Loucy (cell line): ENCODE measurements around the gene RARRES2.

ENCODE experiments used
- H2AFZ ChIP-seq: fragments of 200-600 bp; sonication (generic); 2 replicates; pipeline ENCODE4 v1.6.0; 2016; ENCODE audit warnings: antibody characterized with exemption, mild to moderate bottlenecking, low read length, moderate library complexity
- H3F3A ChIP-seq: fragments of 200-600 bp; 2 replicates; pipeline ENCODE4 v1.6.0; 2016; ENCODE audit warnings: antibody characterized with exemption, low read depth, mild to moderate bottlenecking
- H3K27me3 ChIP-seq: fragments of 200-600 bp; sonication (generic); 2 replicates; pipeline ENCODE4 v1.6.1; 2014; ENCODE audit warnings: low read length, mild to moderate bottlenecking; ENCODE audit not compliant: insufficient read depth, poor library complexity, severe bottlenecking
- H3K36me3 ChIP-seq: fragments of 200-600 bp; sonication (generic); 2 replicates; pipeline ENCODE4 v1.6.1; 2016; ENCODE audit warnings: low read length; ENCODE audit not compliant: insufficient read depth
- H3K4me1 ChIP-seq: fragments of 200-600 bp; sonication (generic); 2 replicates; pipeline ENCODE4 v1.5.1; 2014; ENCODE audit warnings: low read length, mild to moderate bottlenecking; ENCODE audit not compliant: insufficient read depth, poor library complexity, severe bottlenecking
- H3K4me2 ChIP-seq: fragments of 200-600 bp; sonication (generic); 2 replicates; pipeline ENCODE4 v1.6.0; 2014; ENCODE audit warnings: antibody characterized with exemption, low read length, low read depth, mild to moderate bottlenecking; ENCODE audit not compliant: poor library complexity, severe bottlenecking
- H3K4me3 ChIP-seq: fragments of 200-600 bp; sonication (generic); 2 replicates; pipeline ENCODE4 v1.5.1; 2014; ENCODE audit warnings: low read length, mild to moderate bottlenecking, mixed read lengths; ENCODE audit not compliant: poor library complexity, severe bottlenecking
- H3K79me2 ChIP-seq: fragments of 200-600 bp; sonication (generic); 2 replicates; pipeline ENCODE4 v1.6.1; 2014; ENCODE audit warnings: low read length; ENCODE audit not compliant: insufficient read depth
- H3K9ac ChIP-seq: fragments of 200-600 bp; sonication (generic); 2 replicates; pipeline ENCODE4 v1.6.0; 2014; ENCODE audit warnings: mild to moderate bottlenecking, low read depth, low read length, moderate library complexity; ENCODE audit not compliant: poor library complexity, severe bottlenecking
- H3K9me2 ChIP-seq: fragments of 200-600 bp; sonication (generic); replicated peaks from 2 replicates; pipeline ENCODE4 v1.6.1; 2016; ENCODE audit warnings: low read depth, low read length, mixed read lengths
- H3K9me3 ChIP-seq: fragments of 200-600 bp; sonication (generic); 2 replicates; pipeline ENCODE4 v1.6.1; 2014; ENCODE audit warnings: mild to moderate bottlenecking, antibody characterized with exemption, low read length, low read depth; ENCODE audit not compliant: insufficient read depth
- H4K20me1 ChIP-seq: fragments of 200-600 bp; sonication (generic); 2 replicates; pipeline ENCODE4 v1.6.0; 2014; ENCODE audit warnings: antibody characterized with exemption, low read length, mild to moderate bottlenecking; ENCODE audit not compliant: insufficient read depth, poor library complexity, severe bottlenecking
- EZH2phosphoT487 ChIP-seq: fragments of 200-600 bp; IDR thresholded peaks from 2 replicates; pipeline ENCODE4 v1.6.1; 2018; ENCODE audit warnings: antibody characterized with exemption, mild to moderate bottlenecking, moderate library complexity, borderline replicate concordance
- TF ChIP-seq, protein P1 (sequence below): fragments of 200-600 bp; sonication (generic); conservative IDR thresholded peaks from 2 replicates; pipeline ENCODE4 v1.5.1; 2014; ENCODE audit warnings: mild to moderate bottlenecking, antibody characterized with exemption, low read length

Gene RARRES2

DNA sequence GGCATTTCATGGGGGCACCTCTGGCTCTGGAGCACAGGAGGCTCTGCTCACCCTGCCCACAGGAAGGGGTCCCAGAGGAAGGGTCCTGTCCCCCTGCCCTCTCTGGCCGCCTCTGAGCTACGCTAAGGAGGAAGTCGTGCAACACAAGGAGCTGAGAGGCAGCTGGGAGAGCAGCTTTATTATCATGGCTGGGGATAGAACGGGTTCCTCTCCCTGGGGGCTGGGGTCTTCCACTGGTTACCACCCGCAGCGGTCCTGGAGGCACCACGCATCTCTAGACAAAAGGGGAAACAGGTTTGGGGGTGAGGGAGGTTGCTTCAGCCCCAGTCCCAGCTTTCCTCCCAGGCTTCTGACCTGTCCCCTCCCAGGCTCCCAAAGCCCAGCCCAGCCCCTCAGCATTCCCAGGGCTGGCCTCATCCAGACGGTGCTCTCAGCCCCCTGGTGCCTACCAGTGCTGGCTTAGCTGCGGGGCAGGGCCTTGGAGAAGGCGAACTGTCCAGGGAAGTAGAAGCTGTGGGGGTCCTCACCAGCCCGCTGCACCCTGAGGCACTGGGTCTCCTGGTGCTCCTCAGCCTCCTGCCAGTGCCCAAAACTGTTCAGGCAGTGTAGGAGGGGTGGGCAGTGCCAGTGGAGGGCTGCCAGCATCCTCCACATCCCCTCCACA is 3.1 kb downstream of the RARRES2 start:
- Histone ChIP-seq H3K4me2 (no peak overlapping the region), H3K4me1 (no peaks in the 10 kb centered on the region), H2AFZ (no peak overlapping the region), H3K9me3 (no peaks in the 10 kb centered on the region), H3K9me2 (no peaks in the 10 kb centered on the region), H4K20me1 (no peaks in the 10 kb centered on the region), H3F3A (no peaks in the 10 kb centered on the region), H3K4me3 (no peak overlapping the region), H3K79me2 (no peaks in the 10 kb centered on the region), H3K36me3 (peaks cover 19% of the 10 kb centered on the region; the same call in 1 of the 2 replicates), H3K27me3 (no peaks in the 10 kb centered on the region), H3K9ac (no peak overlapping the region)
- TF ChIP-seq, protein P1, sequence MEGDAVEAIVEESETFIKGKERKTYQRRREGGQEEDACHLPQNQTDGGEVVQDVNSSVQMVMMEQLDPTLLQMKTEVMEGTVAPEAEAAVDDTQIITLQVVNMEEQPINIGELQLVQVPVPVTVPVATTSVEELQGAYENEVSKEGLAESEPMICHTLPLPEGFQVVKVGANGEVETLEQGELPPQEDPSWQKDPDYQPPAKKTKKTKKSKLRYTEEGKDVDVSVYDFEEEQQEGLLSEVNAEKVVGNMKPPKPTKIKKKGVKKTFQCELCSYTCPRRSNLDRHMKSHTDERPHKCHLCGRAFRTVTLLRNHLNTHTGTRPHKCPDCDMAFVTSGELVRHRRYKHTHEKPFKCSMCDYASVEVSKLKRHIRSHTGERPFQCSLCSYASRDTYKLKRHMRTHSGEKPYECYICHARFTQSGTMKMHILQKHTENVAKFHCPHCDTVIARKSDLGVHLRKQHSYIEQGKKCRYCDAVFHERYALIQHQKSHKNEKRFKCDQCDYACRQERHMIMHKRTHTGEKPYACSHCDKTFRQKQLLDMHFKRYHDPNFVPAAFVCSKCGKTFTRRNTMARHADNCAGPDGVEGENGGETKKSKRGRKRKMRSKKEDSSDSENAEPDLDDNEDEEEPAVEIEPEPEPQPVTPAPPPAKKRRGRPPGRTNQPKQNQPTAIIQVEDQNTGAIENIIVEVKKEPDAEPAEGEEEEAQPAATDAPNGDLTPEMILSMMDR, result no peak
- no peak for TF ChIP-seq EZH2phosphoT487

DNA sequence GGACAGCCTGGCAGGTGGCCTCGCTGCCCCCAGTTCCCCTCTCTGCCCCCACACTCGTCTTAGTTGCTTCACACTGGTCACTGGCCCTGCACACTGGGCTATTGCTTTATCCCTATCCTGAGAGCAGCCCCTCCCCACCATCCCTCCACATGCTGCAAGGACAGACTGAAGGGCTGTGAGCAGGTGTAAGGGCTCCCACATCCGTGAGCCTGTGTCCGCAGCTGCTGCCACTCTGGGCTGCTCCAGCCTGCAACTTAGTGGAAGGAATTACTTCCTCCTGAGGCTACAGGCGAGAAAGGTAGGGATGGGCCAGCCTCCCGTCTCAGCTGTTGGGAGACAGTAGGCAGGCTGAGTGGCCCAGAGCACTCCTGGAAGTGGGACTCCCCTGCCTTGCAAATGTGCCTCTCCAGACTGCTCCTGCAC is 3.8 kb downstream of the RARRES2 start:
- H3K9me3 ChIP-seq, result no peaks in the 10 kb centered on the region
- H3K9me2 ChIP-seq, result no peaks in the 10 kb centered on the region
- TF ChIP-seq, protein P1, result no peak
- no peak for TF ChIP-seq EZH2phosphoT487
- peaks cover 19% of the 10 kb centered on the region; the same call in 1 of the 2 replicates for H3K36me3 ChIP-seq
- no peaks in the 10 kb centered on the region for H3F3A ChIP-seq
- H3K79me2 ChIP-seq, result no peaks in the 10 kb centered on the region
- no peak overlapping the region for H3K4me2 ChIP-seq
- no peak overlapping the region for H3K4me3 ChIP-seq
- H3K27me3 ChIP-seq, result no peaks in the 10 kb centered on the region
- no peaks in the 10 kb centered on the region for H3K4me1 ChIP-seq
- H3K9ac ChIP-seq, result no peak overlapping the region
- no peaks in the 10 kb centered on the region for H4K20me1 ChIP-seq
- H2AFZ ChIP-seq, result no peak overlapping the region

DNA sequence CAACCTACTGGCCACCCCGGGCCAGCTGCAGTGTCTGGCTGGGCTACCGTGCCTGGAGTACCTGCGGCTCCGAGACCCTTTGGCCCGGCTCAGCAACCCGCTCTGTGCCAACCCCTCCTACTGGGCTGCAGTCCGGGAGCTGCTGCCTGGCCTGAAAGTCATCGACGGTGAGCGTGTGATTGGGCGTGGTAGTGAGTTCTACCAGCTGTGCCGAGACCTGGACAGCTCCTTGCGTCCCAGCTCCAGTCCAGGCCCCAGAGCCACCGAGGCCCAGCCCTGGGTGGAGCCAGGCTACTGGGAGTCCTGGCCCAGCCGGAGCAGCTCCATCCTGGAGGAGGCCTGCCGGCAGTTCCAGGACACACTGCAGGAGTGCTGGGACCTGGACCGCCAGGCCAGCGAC is 4.2 kb downstream of the RARRES2 start:
- Histone ChIP-seq H3K27me3 (no peaks in the 10 kb centered on the region), H3K36me3 (peaks cover 19% of the 10 kb centered on the region; the same call in 1 of the 2 replicates), H3K4me1 (no peaks in the 10 kb centered on the region), H3K4me3 (no peak overlapping the region), H3K9me3 (no peaks in the 10 kb centered on the region), H3K4me2 (no peak overlapping the region), H2AFZ (no peak overlapping the region), H3K9me2 (no peaks in the 10 kb centered on the region), H3K9ac (no peak overlapping the region), H4K20me1 (no peaks in the 10 kb centered on the region), H3F3A (no peaks in the 10 kb centered on the region), H3K79me2 (no peaks in the 10 kb centered on the region)
- TF ChIP-seq EZH2phosphoT487, result no peak
- TF ChIP-seq, protein P1, result no peak
